Neural progenitor cell (in vitro differentiated cells): ENCODE measurements around the gene DRC1. TPM values are rescaled to one million over a fixed set of nuclear protein-coding genes. Genes with fewer than 3 reads are reported as not detected.

Experiments used
- DNase-seq: peaks from one replicate; pipeline ENCODE4 v3.0.0-alpha.2; 2016; ENCODE audit warnings: low spot score
- H2AFZ ChIP-seq: fragments of 200-600 bp; sonication (generic); replicated peaks from 2 replicates; pipeline ENCODE4 v1.6.1; 2016; ENCODE audit warnings: antibody characterized with exemption
- H3F3A ChIP-seq: fragments of 200-600 bp; sonication (generic); 2 replicates; pipeline ENCODE4 v1.6.1; 2016; ENCODE audit warnings: antibody characterized with exemption, low read depth
- H3K27ac ChIP-seq: fragments of 200-600 bp; sonication (generic); 2 replicates; pipeline ENCODE4 v1.5.1; 2016; ENCODE audit warnings: mild to moderate bottlenecking
- H3K27me3 ChIP-seq: fragments of 200-600 bp; sonication (generic); 2 replicates; pipeline ENCODE4 v1.6.1; 2016; ENCODE audit warnings: mild to moderate bottlenecking, moderate library complexity
- H3K36me3 ChIP-seq: fragments of 200-600 bp; sonication (generic); 2 replicates; pipeline ENCODE4 v1.5.1; 2016
- H3K4me1 ChIP-seq: fragments of 200-600 bp; sonication (generic); 2 replicates; pipeline ENCODE4 v1.6.1; 2016; ENCODE audit warnings: mixed run types
- H3K4me2 ChIP-seq: fragments of 200-600 bp; sonication (generic); 2 replicates; pipeline ENCODE4 v1.6.1; 2016
- H3K4me3 ChIP-seq: fragments of 200-600 bp; sonication (generic); 2 replicates; pipeline ENCODE4 v1.5.1; 2016
- H3K79me2 ChIP-seq: fragments of 200-600 bp; sonication (generic); 2 replicates; pipeline ENCODE4 v1.6.1; 2016; ENCODE audit warnings: low read depth
- H3K9ac ChIP-seq: fragments of 200-600 bp; sonication (generic); 2 replicates; pipeline ENCODE4 v1.6.1; 2016
- H3K9me3 ChIP-seq: fragments of 200-600 bp; sonication (generic); 2 replicates; pipeline ENCODE4 v1.5.1; 2016; ENCODE audit warnings: low read depth
- H4K20me1 ChIP-seq: fragments of 200-600 bp; sonication (generic); 2 replicates; pipeline ENCODE4 v1.6.1; 2016; ENCODE audit warnings: low read depth
- H3K27ac Mint-ChIP-seq: 3 replicates; pipeline ENCODE4 v1.8.0; 2021; ENCODE audit warnings: mixed read lengths
- H3K27me3 Mint-ChIP-seq: 2 replicates; pipeline ENCODE4 v1.8.0; 2022; ENCODE audit warnings: low read depth, mild to moderate bottlenecking, inconsistent platforms, moderate library complexity, mixed read lengths; ENCODE audit not compliant: insufficient read depth
- H3K36me3 Mint-ChIP-seq: 3 replicates; pipeline ENCODE4 v1.8.0; 2021; ENCODE audit warnings: mixed read lengths
- H3K4me1 Mint-ChIP-seq: 3 replicates; pipeline ENCODE4 v1.8.0; 2021; ENCODE audit warnings: mixed read lengths
- H3K4me3 Mint-ChIP-seq: 3 replicates; pipeline ENCODE4 v1.8.0; 2021; ENCODE audit warnings: mild to moderate bottlenecking, moderate library complexity, mixed read lengths
- H3K9me3 Mint-ChIP-seq: 3 replicates; pipeline ENCODE4 v1.8.0; 2020; ENCODE audit warnings: mixed read lengths
- EZH2 ChIP-seq: fragments of 200-600 bp; sonication (generic); IDR thresholded peaks from 2 replicates; pipeline ENCODE4 v1.6.1; 2017; ENCODE audit warnings: antibody characterized with exemption, mild to moderate bottlenecking, moderate library complexity
- EZH2phosphoT487 ChIP-seq: fragments of 200-600 bp; sonication (generic); IDR thresholded peaks from 2 replicates; pipeline ENCODE4 v1.6.1; 2017; ENCODE audit warnings: antibody characterized with exemption
- total RNA-seq: library from RNA; depleted of rRNA; stranded (reverse); fragments of >200 nt; gene quantifications from 2 replicates; pipeline ENCODE4 v1.2.3, GENCODE V29; 2015; ENCODE audit warnings: low replicate concordance
- TF ChIP-seq, protein P1 (sequence below): fragments of 200-600 bp; sonication (generic); IDR thresholded peaks from 2 replicates; pipeline ENCODE4 v1.5.1; 2017; ENCODE audit warnings: antibody characterized with exemption, mild to moderate bottlenecking

DRC1 gene
- total RNA-seq, 1 donor from 2014 or later: not detected

- Mint-ChIP-seq H3K36me3 (no peaks in the 10 kb centered on the region), H3K4me1 (peaks cover 34% of the 10 kb centered on the region), H3K27me3 (no peaks in the 10 kb centered on the region), H3K4me3 (no peak overlapping the region), H3K27ac (peak overlapping the region; percentile 80), H3K9me3 (no peaks in the 10 kb centered on the region)
- Histone ChIP-seq H3F3A (peaks cover 28% of the 10 kb centered on the region), H3K27ac (peak overlapping the region; percentile 32), H3K79me2 (no peaks in the 10 kb centered on the region), H3K27me3 (no peaks in the 10 kb centered on the region), H3K36me3 (no peaks in the 10 kb centered on the region), H3K9me3 (no peaks in the 10 kb centered on the region), H4K20me1 (no peaks in the 10 kb centered on the region), H3K4me2 (no peak overlapping the region), H3K4me1 (peaks cover 12% of the 10 kb centered on the region), H3K4me3 (no peak overlapping the region), H2AFZ (no peak overlapping the region), H3K9ac (no peak overlapping the region)
- TF ChIP-seq, protein P1, sequence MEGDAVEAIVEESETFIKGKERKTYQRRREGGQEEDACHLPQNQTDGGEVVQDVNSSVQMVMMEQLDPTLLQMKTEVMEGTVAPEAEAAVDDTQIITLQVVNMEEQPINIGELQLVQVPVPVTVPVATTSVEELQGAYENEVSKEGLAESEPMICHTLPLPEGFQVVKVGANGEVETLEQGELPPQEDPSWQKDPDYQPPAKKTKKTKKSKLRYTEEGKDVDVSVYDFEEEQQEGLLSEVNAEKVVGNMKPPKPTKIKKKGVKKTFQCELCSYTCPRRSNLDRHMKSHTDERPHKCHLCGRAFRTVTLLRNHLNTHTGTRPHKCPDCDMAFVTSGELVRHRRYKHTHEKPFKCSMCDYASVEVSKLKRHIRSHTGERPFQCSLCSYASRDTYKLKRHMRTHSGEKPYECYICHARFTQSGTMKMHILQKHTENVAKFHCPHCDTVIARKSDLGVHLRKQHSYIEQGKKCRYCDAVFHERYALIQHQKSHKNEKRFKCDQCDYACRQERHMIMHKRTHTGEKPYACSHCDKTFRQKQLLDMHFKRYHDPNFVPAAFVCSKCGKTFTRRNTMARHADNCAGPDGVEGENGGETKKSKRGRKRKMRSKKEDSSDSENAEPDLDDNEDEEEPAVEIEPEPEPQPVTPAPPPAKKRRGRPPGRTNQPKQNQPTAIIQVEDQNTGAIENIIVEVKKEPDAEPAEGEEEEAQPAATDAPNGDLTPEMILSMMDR: no peak
- TF ChIP-seq EZH2 (no peak), EZH2phosphoT487 (no peak)
- DNase-seq: no peak
Observed at GRCh38 chr2:26395394-26395793, 6.3 kb upstream of the DRC1 start.

DNA sequence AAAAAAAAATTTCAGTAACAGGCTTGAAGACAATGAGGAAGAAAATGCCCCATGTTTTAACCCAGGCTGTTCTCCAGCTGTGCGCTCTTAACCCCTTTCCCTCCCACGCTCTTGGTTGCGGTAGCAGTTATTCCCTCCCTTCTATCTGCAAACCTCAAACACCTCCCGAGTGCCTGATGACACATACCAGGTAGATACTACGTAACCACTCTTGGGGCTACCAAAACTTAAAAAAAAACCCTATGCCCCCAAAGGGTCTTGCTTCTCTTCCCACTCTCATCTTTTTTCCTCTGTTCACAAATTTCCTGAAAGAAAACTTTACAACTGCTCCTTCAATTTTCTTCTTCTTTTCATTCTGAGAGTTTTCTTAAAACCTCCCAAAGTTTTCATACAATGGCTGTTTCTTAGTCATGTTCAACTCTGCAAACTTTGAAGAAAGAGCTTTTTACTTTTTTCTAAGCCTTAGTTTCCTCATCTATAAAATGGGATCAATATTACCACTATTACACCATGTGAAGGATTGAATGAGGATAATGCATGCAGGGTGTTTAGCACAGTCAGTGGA, 4.9 kb upstream of the DRC1 start:
- Histone ChIP-seq H2AFZ (no peak overlapping the region), H3K79me2 (no peaks in the 10 kb centered on the region), H3K4me2 (no peak overlapping the region), H3K27ac (no peak overlapping the region), H4K20me1 (no peaks in the 10 kb centered on the region), H3K9me3 (no peaks in the 10 kb centered on the region), H3K9ac (no peak overlapping the region), H3K4me3 (no peak overlapping the region), H3K4me1 (peaks cover 12% of the 10 kb centered on the region), H3F3A (peaks cover 19% of the 10 kb centered on the region), H3K36me3 (no peaks in the 10 kb centered on the region), H3K27me3 (peaks cover 8% of the 10 kb centered on the region)
- TF ChIP-seq EZH2phosphoT487: no peak
- TF ChIP-seq EZH2: no peak
- TF ChIP-seq, protein P1: no peak
- no peak for DNase-seq
- H3K4me3 Mint-ChIP-seq: no peak overlapping the region
- H3K9me3 Mint-ChIP-seq: no peaks in the 10 kb centered on the region
- peaks cover 39% of the 10 kb centered on the region for H3K4me1 Mint-ChIP-seq
- no peaks in the 10 kb centered on the region for H3K27me3 Mint-ChIP-seq
- H3K36me3 Mint-ChIP-seq: no peaks in the 10 kb centered on the region
- no peak overlapping the region for H3K27ac Mint-ChIP-seq

GRCh38 chr2:26399771-26400376, 1.8 kb upstream of the DRC1 start:
- Histone ChIP-seq H3K9me3 (no peaks in the 10 kb centered on the region), H3K79me2 (no peaks in the 10 kb centered on the region), H3F3A (peaks cover 23% of the 10 kb centered on the region), H3K4me1 (peaks cover 12% of the 10 kb centered on the region), H3K4me3 (no peak overlapping the region), H3K4me2 (no peak overlapping the region), H3K36me3 (no peaks in the 10 kb centered on the region), H3K27me3 (peaks cover 16% of the 10 kb centered on the region), H3K9ac (no peak overlapping the region), H4K20me1 (no peaks in the 10 kb centered on the region), H2AFZ (no peak overlapping the region), H3K27ac (no peak overlapping the region)
- no peaks in the 10 kb centered on the region for H3K36me3 Mint-ChIP-seq
- H3K27ac Mint-ChIP-seq: no peak overlapping the region
- no peak for TF ChIP-seq EZH2
- TF ChIP-seq, protein P1: no peak
- no peak for TF ChIP-seq EZH2phosphoT487
- no peaks in the 10 kb centered on the region for H3K27me3 Mint-ChIP-seq
- H3K9me3 Mint-ChIP-seq: no peaks in the 10 kb centered on the region
- DNase-seq: no peak
- H3K4me3 Mint-ChIP-seq: no peak overlapping the region
- H3K4me1 Mint-ChIP-seq: peaks cover 47% of the 10 kb centered on the region
